Endothelial cell of umbilical vein (primary cell): Measurements from ENCODE around the gene SYT7. TPM values are rescaled to one million over a fixed set of nuclear protein-coding genes. Genes with fewer than 3 reads are reported as not detected.

Experiments
- BruUV-seq: library from RNA; stranded (reverse); fragments of 400-500 nt; replicated peaks from 2 replicates; lab custom pipeline; 2021; lab: Mats Ljungman, UMichigan
- CTCF ChIA-PET: fragments of 300-600, 350-600 bp; sonication (Branson Sonifier 250); formaldehyde crosslinking; loops from one replicate; lab custom pipeline; 2021; ENCODE audit warnings: antibody characterized with exemption, inconsistent platforms; lab: Charles Lee
- POLR2A ChIA-PET: fragments of 300-600, 350-600 bp; sonication (Branson Sonifier 250); formaldehyde crosslinking; loops from one replicate; lab custom pipeline; 2021; ENCODE audit warnings: antibody characterized with exemption, inconsistent platforms; lab: Charles Lee
- DNase-seq: peaks from one replicate; pipeline ENCODE4 v3.0.0-alpha.2; 2011; ENCODE audit warnings: low read depth, low spot score
- FAIRE-seq: peaks from 2 replicates; lab custom pipeline; 2011; peaks lifted over from hg19 to GRCh38; lab: Jason Lieb, UNC
- H2AFZ ChIP-seq: 2 replicates; pipeline ENCODE4 v1.6.0; 2012; ENCODE audit warnings: low read depth, low read length, control low read depth, inconsistent platforms
- H3K27ac ChIP-seq: 2 replicates; pipeline ENCODE4 v1.5.1; 2011; ENCODE audit warnings: low read depth, mild to moderate bottlenecking, control low read depth, low read length, moderate library complexity; ENCODE audit not compliant: insufficient read depth
- H3K27me3 ChIP-seq, 2 experiments: 2 replicates each; pipeline versions ENCODE4 v1.6.0 to v1.6.1; 2011; ENCODE audit warnings: low read length in 2 of 2, mixed read lengths in 1 of 2; ENCODE audit not compliant: control insufficient read depth in 2 of 2, insufficient read depth in 2 of 2
- H3K36me3 ChIP-seq, 2 experiments: 2 replicates in 1 of 2; 3 replicates in 1 of 2; pipeline ENCODE4 v1.5.1; 2011; ENCODE audit warnings: low read length in 2 of 2, mild to moderate bottlenecking in 1 of 2, moderate library complexity in 1 of 2; ENCODE audit not compliant: control insufficient read depth in 2 of 2, insufficient read depth in 2 of 2; ENCODE audit errors: extremely low read depth in 1 of 2
- H3K4me1 ChIP-seq: 3 replicates; pipeline ENCODE4 v1.5.1; 2011; ENCODE audit warnings: mild to moderate bottlenecking, low read length; ENCODE audit not compliant: control insufficient read depth, insufficient read depth; ENCODE audit errors: extremely low read depth
- H3K4me2 ChIP-seq: 2 replicates; pipeline ENCODE4 v1.6.1; 2011; ENCODE audit warnings: low read length, control low read depth, mixed read lengths; ENCODE audit not compliant: insufficient read depth
- H3K4me3 ChIP-seq, 3 experiments: fragments of 200-600 bp in 1 of 3; sonication (generic), shearing (Covaris generic) in 1 of 3; replicated peaks in 1 of 3; 2 replicates each; pipeline ENCODE4 v1.5.1; 2011 to 2016; ENCODE audit warnings: control low read depth in 3 of 3, low read length in 3 of 3, mild to moderate bottlenecking in 2 of 3, inconsistent platforms in 1 of 3, low read depth in 1 of 3, moderate library complexity in 1 of 3; ENCODE audit not compliant: insufficient read depth in 1 of 3
- H3K79me2 ChIP-seq: 2 replicates; pipeline ENCODE4 v1.6.0; 2012; ENCODE audit warnings: low read length, inconsistent platforms; ENCODE audit not compliant: control insufficient read depth, insufficient read depth
- H3K9ac ChIP-seq: replicated peaks from 2 replicates; pipeline ENCODE3; 2011; ENCODE audit warnings: low read length, control low read depth; ENCODE audit not compliant: insufficient read depth; ENCODE audit errors: extremely low read depth
- H3K9me1 ChIP-seq: replicated peaks from 3 replicates; pipeline ENCODE4 v1.6.0; 2011; ENCODE audit warnings: mild to moderate bottlenecking, low read length; ENCODE audit not compliant: control insufficient read depth, insufficient read depth; ENCODE audit errors: extremely low read depth
- H3K9me3 ChIP-seq: replicated peaks from 2 replicates; pipeline ENCODE4 v1.5.1; 2012; ENCODE audit warnings: low read length, inconsistent platforms; ENCODE audit not compliant: control insufficient read depth, insufficient read depth
- H4K20me1 ChIP-seq: replicated peaks from 2 replicates; pipeline ENCODE3; 2011; ENCODE audit warnings: mild to moderate bottlenecking, low read length; ENCODE audit not compliant: control insufficient read depth, insufficient read depth; ENCODE audit errors: extremely low read depth
- CTCF ChIP-seq, 2 donors: IDR thresholded peaks; 1 replicate in 1 of 2; 2 replicates in 1 of 2; pipeline ENCODE4 v1.5.1; 2011; ENCODE audit warnings: low read length in 2 of 2, mild to moderate bottlenecking in 2 of 2, moderate library complexity in 2 of 2, control low read depth in 1 of 2, inconsistent platforms in 1 of 2, low read depth in 1 of 2; ENCODE audit not compliant: insufficient read depth in 1 of 2; ENCODE audit errors: extremely low read depth in 1 of 2
- EZH2 ChIP-seq: IDR thresholded peaks from 2 replicates; pipeline ENCODE4 v1.6.1; 2012; ENCODE audit warnings: borderline replicate concordance, low read depth, mild to moderate bottlenecking, moderate library complexity, low read length, inconsistent platforms; ENCODE audit not compliant: severe bottlenecking
- FOS ChIP-seq: IDR thresholded peaks from 2 replicates; pipeline ENCODE4 v1.6.1; 2011; ENCODE audit warnings: mild to moderate bottlenecking, low read length, moderate library complexity, borderline replicate concordance; ENCODE audit not compliant: insufficient read depth
- JUN ChIP-seq: IDR thresholded peaks from 2 replicates; pipeline ENCODE4 v1.6.1; 2011; ENCODE audit warnings: borderline replicate concordance, low read depth; ENCODE audit not compliant: insufficient read length, insufficient read depth
- MYC ChIP-seq: IDR thresholded peaks from one replicate; pipeline ENCODE4 v1.6.1; 2011; ENCODE audit warnings: mild to moderate bottlenecking, low read depth, low read length
- POLR2AphosphoS5 ChIP-seq: IDR thresholded peaks from 2 replicates; pipeline ENCODE4 v1.6.1; 2012; ENCODE audit warnings: low read depth, mild to moderate bottlenecking, control low read depth, low read length, moderate library complexity; ENCODE audit not compliant: insufficient read depth
- dilution Hi-C: fragments of 300-500 bp; cut with MboI; formaldehyde crosslinking; loops from one replicate; pipeline ENCODE4 v1.15.0; 2019; ENCODE audit warnings: low sequenced_read_pairs; ENCODE audit not compliant: extremely low pct_ligation_motif_present
- intact Hi-C: fragments of 100-400 bp; cut with micrococcal nuclease; formaldehyde crosslinking; loops from one replicate; pipeline ENCODE4 v1.10.0; 2022
- polyA plus RNA-seq, 4 experiments: library from polyadenylated mRNA; depleted of rRNA in 3 of 4; stranded (reverse) in 3 of 4; unstranded in 1 of 4; fragments of >200 nt; gene quantifications; 2 replicates each; pipeline versions ENCODE4 v1.2.1 to v1.2.3, GENCODE V29; 2011 to 2012; ENCODE audit warnings: missing spikeins in 1 of 4
- total RNA-seq: library from RNA; stranded (reverse); gene quantifications from 2 replicates; pipeline ENCODE4 v1.2.3, GENCODE V29; 2021
- TF ChIP-seq, protein P1 (sequence below): IDR thresholded peaks from 2 replicates; pipeline ENCODE4 v1.6.1; 2011; ENCODE audit not compliant: insufficient read depth, insufficient read length

Gene SYT7
- total and polyA plus RNA-seq, 2 donors (not counting 3 experiments of a cell fraction or from before 2014, with no cell fraction given): 0.08 to 0.55 TPM

DNA sequence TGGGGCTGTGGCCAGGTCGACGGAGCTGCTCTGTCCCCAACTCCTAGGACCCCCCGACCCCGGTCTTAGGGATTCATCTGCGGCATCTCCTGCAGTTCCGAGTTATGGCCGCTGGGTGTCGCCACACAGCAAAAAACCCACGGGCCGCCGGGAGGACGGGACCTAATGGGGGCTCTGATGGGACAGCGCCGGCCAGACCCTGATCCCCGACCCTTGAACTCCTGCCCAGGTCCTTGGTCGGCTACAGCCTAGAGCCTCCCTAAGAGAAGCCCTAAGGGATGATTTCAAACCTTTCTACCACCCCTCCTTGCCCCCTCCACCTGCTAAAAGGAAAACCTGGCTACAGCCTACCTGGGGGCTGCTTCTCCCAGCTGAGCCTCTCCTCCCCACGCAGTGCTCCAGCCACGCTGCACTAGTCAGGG is 103.1 kb downstream of the SYT7 start:
- no peak overlapping the region for H3K4me3 ChIP-seq
- no TSS peak for BruUV-seq
- TF ChIP-seq POLR2AphosphoS5: no peak
- TF ChIP-seq CTCF (IDR thresholded peaks at IDR 0.05; ENCODE audit: extremely low read depth in 1 of 2, insufficient read depth in 1 of 2, low read depth in 1 of 2, low read length in 2 of 2): peak; percentile 80 to 89
- intact Hi-C loops: loop anchor here (1.0 kb wide), 3 partner anchors 40 to 161 kb away; no protein-coding TSS in a partner anchor
- CTCF ChIA-PET: interaction anchor here (0.6 to 11.5 kb wide), 22 partner anchors 8 to 256 kb away, joined by 3 to 221 read pairs (median 5); partner anchors contain the start of gene LRRC10B
- no peaks in the 10 kb centered on the region for H3K9me1 ChIP-seq
- no peaks in the 10 kb centered on the region for H3K9me3 ChIP-seq
- H3K4me1 ChIP-seq: no peaks in the 10 kb centered on the region
- H3K36me3 ChIP-seq: no peaks in the 10 kb centered on the region
- POLR2A ChIA-PET: no interaction called here
- DNase-seq (peak; percentile 39), FAIRE-seq (peak; percentile 54)
- dilution Hi-C loops: no loop called here
- no peak overlapping the region for H3K9ac ChIP-seq
- H2AFZ ChIP-seq: no peak overlapping the region
- no peak overlapping the region for H3K4me2 ChIP-seq
- no peak overlapping the region for H3K27ac ChIP-seq
- H3K79me2 ChIP-seq: no peaks in the 10 kb centered on the region
- H3K27me3 ChIP-seq: no peaks in the 10 kb centered on the region
- no peaks in the 10 kb centered on the region for H4K20me1 ChIP-seq

GRCh38 chr11:61477126-61477525 is 103.8 kb downstream of the SYT7 start:
- FAIRE-seq (no peak), DNase-seq (no peak)
- Histone ChIP-seq H3K9me1 (no peaks in the 10 kb centered on the region), H3K27me3 (no peaks in the 10 kb centered on the region), H3K4me2 (no peak overlapping the region), H3K4me1 (no peaks in the 10 kb centered on the region), H3K79me2 (no peaks in the 10 kb centered on the region), H2AFZ (no peak overlapping the region), H3K4me3 (no peak overlapping the region), H3K27ac (no peak overlapping the region), H3K9ac (no peak overlapping the region), H3K9me3 (no peaks in the 10 kb centered on the region), H3K36me3 (no peaks in the 10 kb centered on the region), H4K20me1 (no peaks in the 10 kb centered on the region)
- dilution Hi-C loops: no loop called here
- intact Hi-C loops: loop anchor here (1.0 kb wide), 3 partner anchors 40 to 161 kb away; no protein-coding TSS in a partner anchor
- CTCF ChIA-PET: interaction anchor here (0.6 to 11.5 kb wide), 16 partner anchors 9 to 257 kb away, joined by 3 to 221 read pairs (median 4); no protein-coding TSS in a partner anchor
- POLR2A ChIA-PET: no interaction called here
- no TSS peak for BruUV-seq
- no peak for TF ChIP-seq POLR2AphosphoS5
- no peak for TF ChIP-seq FOS
- no peak for TF ChIP-seq EZH2
- no peak for TF ChIP-seq MYC
- no peak for TF ChIP-seq JUN
- TF ChIP-seq CTCF (IDR thresholded peaks at IDR 0.05; ENCODE audit: extremely low read depth in 1 of 2, insufficient read depth in 1 of 2, low read depth in 1 of 2, low read length in 2 of 2): no peak
- TF ChIP-seq, protein P1, sequence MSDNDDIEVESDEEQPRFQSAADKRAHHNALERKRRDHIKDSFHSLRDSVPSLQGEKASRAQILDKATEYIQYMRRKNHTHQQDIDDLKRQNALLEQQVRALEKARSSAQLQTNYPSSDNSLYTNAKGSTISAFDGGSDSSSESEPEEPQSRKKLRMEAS: no peak
